ENCODE results near the gene HHAT.

- TF ChIP-seq POLR2A (IDR thresholded peaks at IDR 0.05), result no peak
- TF ChIP-seq CTCF (IDR thresholded peaks at IDR 0.05), result no peak
Measured at GRCh38 chr1:210500831-210501230, 172.1 kb downstream of the HHAT start.

Data from lower leg skin (tissue), 3 donors.